T-helper 1 cell treated with Interleukin-12 subunit alpha and Interleukin-12 subunit beta and Interleukin-4 antibody, amounts not matched to agents 30 μg/mL and 1 μg/mL, for 36 hours (primary cell): Measurements from ENCODE around the gene MSI2.

Source experiments
- H3K27ac Mint-ChIP-seq: one replicate; pipeline ENCODE4 v1.8.0; 2021; ENCODE audit warnings: mild to moderate bottlenecking, mixed read lengths
- H3K27me3 Mint-ChIP-seq: one replicate; pipeline ENCODE4 v1.8.0; 2021; ENCODE audit warnings: low read depth, mixed read lengths
- H3K36me3 Mint-ChIP-seq: one replicate; pipeline ENCODE4 v1.8.0; 2021; ENCODE audit warnings: low read depth, mixed read lengths
- H3K4me1 Mint-ChIP-seq: one replicate; pipeline ENCODE4 v1.8.0; 2021; ENCODE audit warnings: low read depth, mixed read lengths
- H3K4me3 Mint-ChIP-seq: one replicate; pipeline ENCODE4 v1.8.0; 2021; ENCODE audit warnings: mild to moderate bottlenecking, moderate library complexity, mixed read lengths
- H3K9me3 Mint-ChIP-seq: one replicate; pipeline ENCODE4 v1.8.0; 2021; ENCODE audit warnings: mixed read lengths

MSI2 gene

DNA sequence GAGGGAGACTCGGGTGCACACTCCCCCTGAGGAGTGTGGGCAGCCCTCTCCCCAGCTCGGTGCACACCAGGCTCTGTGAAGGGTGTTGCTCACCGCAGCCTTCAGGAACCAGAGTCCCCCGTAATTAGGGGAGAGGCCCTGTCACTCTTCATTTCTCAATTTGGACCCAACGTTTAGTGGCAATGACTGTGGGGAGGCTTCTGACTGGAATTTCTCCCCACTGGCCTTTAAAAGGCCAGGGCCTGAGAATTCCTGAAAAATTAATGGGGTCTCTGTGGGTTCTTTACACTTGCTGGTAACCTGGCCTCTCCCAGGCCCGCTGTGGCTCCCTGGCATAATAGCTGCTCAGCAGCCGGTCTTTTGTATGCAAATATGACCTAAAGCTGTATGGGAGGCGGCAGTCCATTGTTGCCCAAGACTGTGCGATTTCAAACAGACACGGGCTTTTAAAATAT, 209.7 kb downstream of the MSI2 start:
- Mint-ChIP-seq H3K4me1 (peaks cover 45% of the 10 kb centered on the region), H3K27ac (no peak overlapping the region), H3K9me3 (no peaks in the 10 kb centered on the region), H3K27me3 (no peaks in the 10 kb centered on the region), H3K4me3 (no peak overlapping the region), H3K36me3 (peaks cover 14% of the 10 kb centered on the region)

DNA sequence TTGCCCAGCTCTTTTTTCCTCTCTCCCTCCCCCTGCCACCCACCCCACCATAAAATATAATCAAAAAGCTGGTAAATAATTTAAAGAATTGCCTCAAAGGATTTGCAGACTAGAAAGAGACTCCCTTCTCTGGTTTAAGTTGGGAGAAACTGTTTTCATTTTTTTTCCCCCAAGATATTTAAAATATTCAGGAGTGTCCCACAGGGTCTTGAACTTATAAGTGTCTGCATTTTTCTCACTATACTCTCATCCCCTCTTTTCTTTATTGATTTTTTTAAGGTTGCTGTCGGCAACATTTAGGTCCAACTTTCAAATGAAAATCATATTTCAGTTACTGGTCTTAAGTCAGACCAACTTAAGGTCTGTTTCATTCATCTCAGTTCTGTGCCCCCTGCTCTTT, 210.2 kb downstream of the MSI2 start:
- H3K27ac Mint-ChIP-seq, result no peak overlapping the region
- H3K27me3 Mint-ChIP-seq, result no peaks in the 10 kb centered on the region
- peaks cover 43% of the 10 kb centered on the region for H3K4me1 Mint-ChIP-seq

DNA sequence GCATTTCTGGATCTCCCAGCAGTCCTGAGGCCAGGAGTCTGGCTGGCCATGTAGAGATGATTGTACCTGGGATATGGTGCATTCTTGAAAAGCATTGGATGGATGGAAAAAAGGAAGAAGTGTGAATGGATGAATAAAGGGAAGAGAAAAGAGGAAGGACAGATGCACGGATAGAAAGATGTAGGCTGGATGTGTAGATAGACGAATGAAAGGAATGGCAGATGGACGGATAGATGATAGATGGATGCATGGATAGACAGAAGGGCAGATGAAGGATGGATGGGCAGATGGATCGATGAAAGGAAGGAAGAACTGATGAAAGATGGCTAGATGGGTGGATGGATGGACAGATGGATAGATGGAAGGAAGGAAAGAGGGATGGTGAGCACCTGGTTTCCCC, 210.9 kb downstream of the MSI2 start:
- no peaks in the 10 kb centered on the region for H3K27me3 Mint-ChIP-seq
- no peak overlapping the region for H3K27ac Mint-ChIP-seq
- H3K4me1 Mint-ChIP-seq, result peaks cover 37% of the 10 kb centered on the region
- peaks cover 12% of the 10 kb centered on the region for H3K36me3 Mint-ChIP-seq
- no peaks in the 10 kb centered on the region for H3K9me3 Mint-ChIP-seq
- H3K4me3 Mint-ChIP-seq, result no peak overlapping the region

More for the DNA sequence above, 210.2 kb downstream of the MSI2 start:
- peaks cover 14% of the 10 kb centered on the region for H3K36me3 Mint-ChIP-seq
- no peaks in the 10 kb centered on the region for H3K9me3 Mint-ChIP-seq
- H3K4me3 Mint-ChIP-seq, result no peak overlapping the region

DNA sequence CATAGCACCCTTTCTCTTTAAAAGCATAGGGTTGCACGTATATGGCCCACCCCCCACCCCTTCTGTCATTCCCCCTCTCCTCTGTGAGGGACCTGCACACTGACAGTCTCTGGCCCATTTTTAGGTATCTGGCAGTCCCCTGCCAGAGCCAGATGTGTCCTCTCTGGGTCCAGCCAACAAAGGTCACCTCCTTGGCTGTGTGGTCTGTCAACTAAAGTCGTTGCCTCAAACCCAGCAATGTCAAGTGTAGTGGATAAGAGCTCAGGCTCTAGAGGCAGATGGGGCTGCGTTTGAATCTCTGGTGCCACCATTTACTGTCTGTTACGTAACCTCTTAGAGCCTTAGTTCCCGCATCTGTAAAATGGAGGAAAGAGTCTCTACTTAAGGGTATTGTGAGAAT, 211.5 kb downstream of the MSI2 start:
- Mint-ChIP-seq H3K4me3 (no peak overlapping the region), H3K9me3 (no peaks in the 10 kb centered on the region), H3K36me3 (peaks cover 11% of the 10 kb centered on the region), H3K27me3 (no peaks in the 10 kb centered on the region), H3K4me1 (peaks cover 31% of the 10 kb centered on the region), H3K27ac (no peak overlapping the region)

- H3K27me3 Mint-ChIP-seq, result no peaks in the 10 kb centered on the region
- H3K9me3 Mint-ChIP-seq, result no peaks in the 10 kb centered on the region
- no peak overlapping the region for H3K4me3 Mint-ChIP-seq
- no peak overlapping the region for H3K27ac Mint-ChIP-seq
- H3K4me1 Mint-ChIP-seq, result peaks cover 17% of the 10 kb centered on the region
- peaks cover 8% of the 10 kb centered on the region for H3K36me3 Mint-ChIP-seq
Measured at GRCh38 chr17:57468932-57469775, 212.8 kb downstream of the MSI2 start.

- Mint-ChIP-seq H3K27me3 (no peaks in the 10 kb centered on the region), H3K36me3 (peaks cover 8% of the 10 kb centered on the region), H3K4me3 (no peak overlapping the region), H3K9me3 (no peaks in the 10 kb centered on the region), H3K27ac (no peak overlapping the region), H3K4me1 (peaks cover 15% of the 10 kb centered on the region)
Measured at GRCh38 chr17:57470906-57471305, 214.6 kb downstream of the MSI2 start.

GRCh38 chr17:57471868-57472368, 215.6 kb downstream of the MSI2 start:
- H3K4me1 Mint-ChIP-seq, result peaks cover 12% of the 10 kb centered on the region
- no peaks in the 10 kb centered on the region for H3K9me3 Mint-ChIP-seq
- no peaks in the 10 kb centered on the region for H3K27me3 Mint-ChIP-seq
- H3K4me3 Mint-ChIP-seq, result no peak overlapping the region
- peaks cover 8% of the 10 kb centered on the region for H3K36me3 Mint-ChIP-seq
- no peak overlapping the region for H3K27ac Mint-ChIP-seq

GRCh38 chr17:57475796-57476195, 219.5 kb downstream of the MSI2 start:
- Mint-ChIP-seq H3K4me1 (peaks cover 13% of the 10 kb centered on the region), H3K27me3 (no peaks in the 10 kb centered on the region), H3K36me3 (peaks cover 6% of the 10 kb centered on the region), H3K9me3 (no peaks in the 10 kb centered on the region), H3K4me3 (no peak overlapping the region), H3K27ac (no peak overlapping the region)

- Mint-ChIP-seq H3K4me1 (peaks cover 26% of the 10 kb centered on the region), H3K36me3 (peaks cover 6% of the 10 kb centered on the region), H3K27ac (no peak overlapping the region), H3K9me3 (no peaks in the 10 kb centered on the region), H3K27me3 (no peaks in the 10 kb centered on the region), H3K4me3 (no peak overlapping the region)
Measured at GRCh38 chr17:57477522-57478362, 221.4 kb downstream of the MSI2 start.

DNA sequence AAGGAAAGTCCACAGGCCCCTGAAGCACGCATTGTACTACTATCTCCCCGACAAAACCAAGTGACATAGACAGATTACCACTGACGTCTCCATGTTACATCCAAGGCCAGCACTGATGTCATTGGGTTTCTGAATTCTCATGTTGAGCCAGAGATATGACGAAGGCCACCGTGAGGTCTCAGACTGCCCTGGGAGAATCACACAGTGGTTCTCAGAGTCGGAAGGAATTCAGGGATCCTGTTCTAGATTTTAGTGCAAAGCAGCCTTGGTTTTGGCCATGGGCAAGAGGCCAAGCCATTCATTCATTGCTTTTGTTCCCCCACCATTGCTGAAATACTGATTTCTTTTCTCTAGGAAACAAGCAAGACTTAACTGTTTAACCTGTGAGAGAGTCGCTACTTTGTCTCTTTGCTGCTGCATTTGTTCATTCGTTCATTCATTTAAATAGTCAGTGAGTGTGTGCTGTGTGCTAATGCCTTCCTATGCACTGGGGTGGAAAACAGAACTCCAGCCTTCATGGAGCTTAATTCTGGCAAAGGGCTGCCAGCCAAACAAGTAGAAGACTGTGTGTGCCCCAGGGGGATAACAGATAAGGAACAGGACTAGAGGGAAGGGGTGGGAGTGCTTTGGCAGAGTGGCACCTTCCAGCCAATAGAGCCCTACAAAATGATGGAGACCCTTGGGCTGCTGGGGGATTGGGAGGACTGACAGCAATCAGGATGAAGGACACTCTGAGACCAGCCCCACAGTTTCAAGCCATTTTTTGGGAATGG, 222.3 kb downstream of the MSI2 start:
- Mint-ChIP-seq H3K36me3 (peaks cover 6% of the 10 kb centered on the region), H3K27me3 (no peaks in the 10 kb centered on the region), H3K4me3 (no peak overlapping the region), H3K9me3 (no peaks in the 10 kb centered on the region), H3K4me1 (peaks cover 28% of the 10 kb centered on the region), H3K27ac (no peak overlapping the region)

DNA sequence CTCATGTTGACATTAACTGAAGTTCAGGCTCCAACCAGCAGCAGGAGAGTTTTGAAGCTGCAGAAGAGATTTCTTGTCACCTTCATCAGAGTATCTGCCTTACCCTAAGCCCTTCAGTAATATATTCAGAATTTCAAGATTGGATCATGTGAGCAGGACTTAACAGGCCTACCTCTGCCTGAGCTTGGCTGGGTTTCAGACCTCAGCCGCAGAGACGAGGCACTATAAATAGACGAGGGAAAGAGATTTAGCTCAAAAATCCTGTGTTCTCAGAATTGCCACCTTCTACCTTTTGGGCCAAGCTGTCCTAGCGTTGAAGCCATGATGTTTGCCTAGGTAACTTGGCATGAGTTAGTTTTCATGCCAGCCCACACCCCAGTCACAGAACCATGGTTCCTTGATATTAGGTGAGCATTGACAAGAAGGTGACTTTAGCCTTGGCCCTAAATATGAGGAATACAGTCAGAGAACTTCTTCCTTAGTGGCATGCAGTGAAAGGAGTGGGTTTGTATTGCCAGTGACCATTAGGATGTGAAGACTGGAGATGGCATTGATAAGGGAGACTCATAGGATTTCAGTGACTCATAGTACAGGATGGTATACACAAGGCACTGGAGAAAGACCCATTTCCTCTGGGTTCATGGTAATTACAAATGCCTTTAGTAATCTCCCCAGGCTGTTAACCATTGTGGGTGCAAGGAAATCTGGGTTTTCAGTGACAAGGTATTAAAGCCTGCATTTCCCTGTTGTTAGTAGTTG, 224.3 kb downstream of the MSI2 start:
- Mint-ChIP-seq H3K9me3 (no peaks in the 10 kb centered on the region), H3K4me1 (peaks cover 40% of the 10 kb centered on the region), H3K36me3 (peaks cover 5% of the 10 kb centered on the region), H3K27me3 (no peaks in the 10 kb centered on the region), H3K4me3 (no peak overlapping the region), H3K27ac (peak overlapping the region; percentile 50)

GRCh38 chr17:57481910-57482391, 225.6 kb downstream of the MSI2 start:
- Mint-ChIP-seq H3K27me3 (no peaks in the 10 kb centered on the region), H3K4me1 (peaks cover 47% of the 10 kb centered on the region), H3K4me3 (no peak overlapping the region), H3K27ac (no peak overlapping the region), H3K36me3 (peaks cover 5% of the 10 kb centered on the region), H3K9me3 (no peaks in the 10 kb centered on the region)

GRCh38 chr17:57482657-57483056, 226.3 kb downstream of the MSI2 start:
- no peak overlapping the region for H3K4me3 Mint-ChIP-seq
- no peak overlapping the region for H3K27ac Mint-ChIP-seq
- no peaks in the 10 kb centered on the region for H3K9me3 Mint-ChIP-seq
- H3K36me3 Mint-ChIP-seq, result peaks cover 5% of the 10 kb centered on the region
- H3K4me1 Mint-ChIP-seq, result peaks cover 53% of the 10 kb centered on the region
- no peaks in the 10 kb centered on the region for H3K27me3 Mint-ChIP-seq
